Prostate gland (tissue), 2 donors: ENCODE results near the gene BTD. TPM values are rescaled to one million over a fixed set of nuclear protein-coding genes. Genes with fewer than 3 reads are reported as not detected.

Experiments
- DNase-seq: peaks from one replicate; pipeline ENCODE4 v3.0.0-alpha.2; 2019; ENCODE audit warnings: low spot score
- H3K27ac ChIP-seq, 2 donors: fragments of 200-600 bp; sonication (generic); 2 replicates each; pipeline ENCODE4 v1.5.1; 2017 to 2019
- H3K27me3 ChIP-seq: fragments of 200-600 bp; sonication (generic); replicated peaks from 2 replicates; pipeline ENCODE4 v1.5.1; 2019; ENCODE audit not compliant: insufficient read depth
- H3K36me3 ChIP-seq, 2 donors: fragments of 200-600 bp; sonication (generic); 1 replicate in 1 of 2; 2 replicates in 1 of 2; pipeline versions ENCODE4 v1.5.1 to v1.8.1; 2017 to 2019
- H3K4me1 ChIP-seq: fragments of 200-600 bp; sonication (generic); replicated peaks from 2 replicates; pipeline ENCODE4 v1.5.1; 2019
- H3K4me3 ChIP-seq, 2 donors: fragments of 200-600 bp; sonication (generic); 2 replicates each; pipeline ENCODE4 v1.5.1; 2017 to 2019
- H3K9me3 ChIP-seq: fragments of 200-600 bp; sonication (generic); 2 replicates; pipeline ENCODE4 v1.5.1; 2017
- POLR2A ChIP-seq: fragments of 450-650 bp; IDR thresholded peaks from one replicate; pipeline ENCODE4 v1.6.1; 2016; ENCODE audit warnings: antibody characterized with exemption, mild to moderate bottlenecking
- POLR2AphosphoS5 ChIP-seq: sonication (generic); formaldehyde crosslinking; IDR thresholded peaks from one replicate; pipeline ENCODE4 v1.6.1; 2017; ENCODE audit warnings: antibody characterized with exemption
- WGBS: methylation state at CpG from one replicate; pipeline ENCODE4 v1.1.5; 2018; 5-methylcytosine and 5-hydroxymethylcytosine counted together
- intact Hi-C: fragments of 100-400 bp; cut with DNase I; formaldehyde crosslinking; loops from one replicate; pipeline ENCODE4 v1.14.2; 2022
- total RNA-seq, 2 donors: library from RNA; depleted of rRNA; stranded (reverse); fragments of >200 nt; gene quantifications; one replicate each; pipeline ENCODE4 v1.1.0, GENCODE V29; 2016
- TF ChIP-seq, protein P1 (sequence below), 4 experiments: fragments of 200-600 bp in 2 of 4; fragments of 450-650 bp in 2 of 4; sonication (generic) in 2 of 4; IDR thresholded peaks; 1 replicate in 3 of 4; 2 replicates in 1 of 4; pipeline ENCODE4 v1.5.1; 2016 to 2019; ENCODE audit warnings: antibody characterized with exemption in 4 of 4, mild to moderate bottlenecking in 2 of 4, moderate library complexity in 2 of 4

The BTD gene
- total RNA-seq, 2 donors from 2014 or later = 34.4 to 42.7 TPM

GRCh38 chr3:15646851-15647511, 45.4 kb downstream of the BTD start:
- Histone ChIP-seq H3K27me3 (no peaks in the 10 kb centered on the region), H3K27ac (no peak overlapping the region), H3K9me3 (no peaks in the 10 kb centered on the region), H3K36me3 (no peaks in the 10 kb centered on the region), H3K4me1 (no peaks in the 10 kb centered on the region), H3K4me3 (no peak overlapping the region)
- DNase-seq = no peak
- intact Hi-C loops = no loop called here
- WGBS = 71% methylated on average over 13 of the region's 13 CpGs
- TF ChIP-seq, protein P1, sequence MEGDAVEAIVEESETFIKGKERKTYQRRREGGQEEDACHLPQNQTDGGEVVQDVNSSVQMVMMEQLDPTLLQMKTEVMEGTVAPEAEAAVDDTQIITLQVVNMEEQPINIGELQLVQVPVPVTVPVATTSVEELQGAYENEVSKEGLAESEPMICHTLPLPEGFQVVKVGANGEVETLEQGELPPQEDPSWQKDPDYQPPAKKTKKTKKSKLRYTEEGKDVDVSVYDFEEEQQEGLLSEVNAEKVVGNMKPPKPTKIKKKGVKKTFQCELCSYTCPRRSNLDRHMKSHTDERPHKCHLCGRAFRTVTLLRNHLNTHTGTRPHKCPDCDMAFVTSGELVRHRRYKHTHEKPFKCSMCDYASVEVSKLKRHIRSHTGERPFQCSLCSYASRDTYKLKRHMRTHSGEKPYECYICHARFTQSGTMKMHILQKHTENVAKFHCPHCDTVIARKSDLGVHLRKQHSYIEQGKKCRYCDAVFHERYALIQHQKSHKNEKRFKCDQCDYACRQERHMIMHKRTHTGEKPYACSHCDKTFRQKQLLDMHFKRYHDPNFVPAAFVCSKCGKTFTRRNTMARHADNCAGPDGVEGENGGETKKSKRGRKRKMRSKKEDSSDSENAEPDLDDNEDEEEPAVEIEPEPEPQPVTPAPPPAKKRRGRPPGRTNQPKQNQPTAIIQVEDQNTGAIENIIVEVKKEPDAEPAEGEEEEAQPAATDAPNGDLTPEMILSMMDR (IDR thresholded peaks at IDR 0.05) = no peak
- TF ChIP-seq POLR2A (no peak), POLR2AphosphoS5 (no peak)

GRCh38 chr3:15647611-15648167, 46.1 kb downstream of the BTD start:
- Histone ChIP-seq H3K4me3 (no peak overlapping the region), H3K4me1 (no peaks in the 10 kb centered on the region), H3K27ac (no peak overlapping the region), H3K36me3 (no peaks in the 10 kb centered on the region), H3K27me3 (no peaks in the 10 kb centered on the region), H3K9me3 (no peaks in the 10 kb centered on the region)
- intact Hi-C loops = no loop called here
- TF ChIP-seq, protein P1 (IDR thresholded peaks at IDR 0.05) = no peak
- no peak for TF ChIP-seq POLR2AphosphoS5
- no peak for TF ChIP-seq POLR2A
- 65% methylated on average over 4 of the region's 4 CpGs for WGBS
- DNase-seq = no peak

- Histone ChIP-seq H3K27ac (no peak overlapping the region), H3K36me3 (no peaks in the 10 kb centered on the region), H3K9me3 (no peaks in the 10 kb centered on the region), H3K27me3 (no peaks in the 10 kb centered on the region), H3K4me3 (no peak overlapping the region), H3K4me1 (no peaks in the 10 kb centered on the region)
- TF ChIP-seq POLR2A (no peak), POLR2AphosphoS5 (no peak)
- TF ChIP-seq, protein P1 (IDR thresholded peaks at IDR 0.05) = no peak
- WGBS = 93% methylated on average over 3 of the region's 3 CpGs
- intact Hi-C loops = no loop called here
- DNase-seq = no peak
Measured at GRCh38 chr3:15649341-15649740, 47.8 kb downstream of the BTD start.

GRCh38 chr3:15649858-15650257, 48.3 kb downstream of the BTD start:
- WGBS = 95% methylated on average over 5 of the region's 5 CpGs
- no peak for TF ChIP-seq POLR2AphosphoS5
- no peak for TF ChIP-seq POLR2A
- TF ChIP-seq, protein P1 (IDR thresholded peaks at IDR 0.05) = no peak
- no peaks in the 10 kb centered on the region for H3K4me1 ChIP-seq
- H3K4me3 ChIP-seq = no peak overlapping the region
- no peaks in the 10 kb centered on the region for H3K36me3 ChIP-seq
- H3K27ac ChIP-seq = no peak overlapping the region
- no peak for DNase-seq
- intact Hi-C loops = no loop called here
- no peaks in the 10 kb centered on the region for H3K9me3 ChIP-seq
- no peaks in the 10 kb centered on the region for H3K27me3 ChIP-seq

GRCh38 chr3:15651396-15651795, 49.9 kb downstream of the BTD start:
- no peak overlapping the region for H3K27ac ChIP-seq
- H3K27me3 ChIP-seq = no peaks in the 10 kb centered on the region
- H3K36me3 ChIP-seq = no peaks in the 10 kb centered on the region
- intact Hi-C loops = no loop called here
- DNase-seq = no peak
- no peaks in the 10 kb centered on the region for H3K9me3 ChIP-seq
- no peaks in the 10 kb centered on the region for H3K4me1 ChIP-seq
- H3K4me3 ChIP-seq = no peak overlapping the region
- TF ChIP-seq, protein P1 (IDR thresholded peaks at IDR 0.05) = no peak
- TF ChIP-seq POLR2AphosphoS5 (no peak), POLR2A (no peak)
- 79% methylated on average over 8 of the region's 8 CpGs for WGBS
